Natural killer cell (primary cell): ENCODE measurements around the gene SUMF1. TPM values are rescaled to one million over a fixed set of nuclear protein-coding genes. Genes with fewer than 3 reads are reported as not detected.
"Not testable (repeated sequence)": the region's sequence is repeated elsewhere in the genome, so short reads cannot be mapped to it uniquely, and the experiment has no call there.

Experiments used
- ATAC-seq, 3 donors: fragments of 150-1000 bp in 2 of 3; fragments of 200-7000 bp in 1 of 3; cut with Tn5 transposase; 1 replicate in 1 of 3; 2 replicates in 2 of 3; pipeline ENCODE4 v1.10.0; 2021; ENCODE audit warnings: mild to moderate bottlenecking in 2 of 3, moderate library complexity in 2 of 3
- DNase-seq, 2 donors: peaks; one replicate each; pipeline versions ENCODE4 v3.0.0 to v3.0.0-alpha.2; 2013 to 2021; ENCODE audit warnings: mixed read lengths in 1 of 2
- H3K27ac ChIP-seq: one replicate; pipeline ENCODE4 v1.5.1; 2013; ENCODE audit warnings: mild to moderate bottlenecking, low read length
- H3K27me3 ChIP-seq: one replicate; pipeline ENCODE4 v1.6.1; 2013; ENCODE audit warnings: low read length; ENCODE audit not compliant: control insufficient read depth, insufficient read depth
- H3K36me3 ChIP-seq: one replicate; pipeline ENCODE4 v1.6.1; 2013; ENCODE audit warnings: low read length; ENCODE audit not compliant: control insufficient read depth, insufficient read depth
- H3K4me1 ChIP-seq: one replicate; pipeline ENCODE4 v1.6.1; 2013; ENCODE audit warnings: low read length; ENCODE audit not compliant: control insufficient read depth, insufficient read depth
- H3K4me3 ChIP-seq: one replicate; pipeline ENCODE4 v1.5.1; 2013; ENCODE audit warnings: low read length
- H3K9me3 ChIP-seq: one replicate; pipeline ENCODE4 v1.6.1; 2013; ENCODE audit warnings: low read length; ENCODE audit not compliant: control insufficient read depth, insufficient read depth
- H3K27ac Mint-ChIP-seq, 2 donors: one replicate each; pipeline ENCODE4 v1.8.0; 2022; ENCODE audit warnings: mild to moderate bottlenecking in 2 of 2, mixed read lengths in 2 of 2, moderate library complexity in 1 of 2
- H3K27me3 Mint-ChIP-seq, 2 donors: one replicate each; pipeline ENCODE4 v1.8.0; 2022; ENCODE audit warnings: low read depth in 2 of 2, mixed read lengths in 2 of 2
- H3K36me3 Mint-ChIP-seq: one replicate; pipeline ENCODE4 v1.8.0; 2022; ENCODE audit warnings: mixed read lengths
- H3K4me1 Mint-ChIP-seq, 2 donors: one replicate each; pipeline ENCODE4 v1.8.0; 2022; ENCODE audit warnings: mixed read lengths in 2 of 2
- H3K4me3 Mint-ChIP-seq: one replicate; pipeline ENCODE4 v1.8.0; 2022; ENCODE audit warnings: mild to moderate bottlenecking, moderate library complexity, mixed read lengths
- H3K9me3 Mint-ChIP-seq, 2 donors: one replicate each; pipeline ENCODE4 v1.8.0; 2022; ENCODE audit warnings: mixed read lengths in 2 of 2
- WGBS: methylation state at CpG from one replicate; pipeline ENCODE4 v1.1.7; 2013; ENCODE audit warnings: missing lambda C conversion rate; ENCODE audit not compliant: insufficient coverage; 5-methylcytosine and 5-hydroxymethylcytosine counted together
- intact Hi-C: fragments of 100-400 bp; cut with micrococcal nuclease; formaldehyde crosslinking; loops from one replicate; pipeline ENCODE4 v1.14.2; 2022
- total RNA-seq, 4 donors: library from RNA; stranded (reverse); fragments of 120-200 nt in 1 of 4; gene quantifications; one replicate each; pipeline versions ENCODE4 v1.2.3 to v1.2.4, GENCODE V29; 2013 to 2022
- TF ChIP-seq, protein P1 (sequence below): fragments of 200-600 bp; IDR thresholded peaks from one replicate; pipeline ENCODE4 v1.8.0; 2022; ENCODE audit warnings: antibody characterized with exemption

SUMF1 gene
- total RNA-seq, 3 donors from 2014 or later (not counting 1 experiment from before 2014, with no cell fraction given) = 16.3 to 19.8 (median 19.3) TPM

DNA sequence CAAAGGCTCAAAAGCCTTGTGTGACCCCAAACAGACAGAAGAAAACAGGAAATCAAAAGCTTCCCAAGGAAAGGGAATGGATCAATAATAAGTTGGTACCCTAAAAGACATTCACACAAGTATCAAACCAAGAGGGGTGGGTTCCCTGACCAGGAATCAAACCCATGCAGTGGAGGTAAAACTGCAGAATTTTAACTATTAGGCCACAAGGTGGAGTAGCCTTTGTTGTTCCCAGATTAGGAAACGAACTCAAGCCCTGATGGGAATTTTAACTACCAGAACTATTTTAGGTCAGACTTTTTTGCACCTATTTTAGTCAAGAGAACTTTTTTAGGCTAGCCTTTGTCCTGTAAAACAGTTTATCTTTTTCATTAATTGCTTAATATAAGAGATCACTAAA is 132.5 kb downstream of the SUMF1 start:
- H3K27me3 ChIP-seq = no peaks in the 10 kb centered on the region
- no peaks in the 10 kb centered on the region for H3K36me3 ChIP-seq
- no peak overlapping the region for H3K27ac Mint-ChIP-seq
- peaks cover 0 to 7% of the 10 kb centered on the region in 2 donors for H3K9me3 Mint-ChIP-seq
- TF ChIP-seq, protein P1, sequence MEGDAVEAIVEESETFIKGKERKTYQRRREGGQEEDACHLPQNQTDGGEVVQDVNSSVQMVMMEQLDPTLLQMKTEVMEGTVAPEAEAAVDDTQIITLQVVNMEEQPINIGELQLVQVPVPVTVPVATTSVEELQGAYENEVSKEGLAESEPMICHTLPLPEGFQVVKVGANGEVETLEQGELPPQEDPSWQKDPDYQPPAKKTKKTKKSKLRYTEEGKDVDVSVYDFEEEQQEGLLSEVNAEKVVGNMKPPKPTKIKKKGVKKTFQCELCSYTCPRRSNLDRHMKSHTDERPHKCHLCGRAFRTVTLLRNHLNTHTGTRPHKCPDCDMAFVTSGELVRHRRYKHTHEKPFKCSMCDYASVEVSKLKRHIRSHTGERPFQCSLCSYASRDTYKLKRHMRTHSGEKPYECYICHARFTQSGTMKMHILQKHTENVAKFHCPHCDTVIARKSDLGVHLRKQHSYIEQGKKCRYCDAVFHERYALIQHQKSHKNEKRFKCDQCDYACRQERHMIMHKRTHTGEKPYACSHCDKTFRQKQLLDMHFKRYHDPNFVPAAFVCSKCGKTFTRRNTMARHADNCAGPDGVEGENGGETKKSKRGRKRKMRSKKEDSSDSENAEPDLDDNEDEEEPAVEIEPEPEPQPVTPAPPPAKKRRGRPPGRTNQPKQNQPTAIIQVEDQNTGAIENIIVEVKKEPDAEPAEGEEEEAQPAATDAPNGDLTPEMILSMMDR = no peak
- intact Hi-C loops = no loop called here
- no peaks in the 10 kb centered on the region for H3K4me1 ChIP-seq
- ATAC-seq (no peak), DNase-seq (no peak)
- peaks cover 6% of the 10 kb centered on the region for H3K36me3 Mint-ChIP-seq
- H3K4me3 ChIP-seq = no peak overlapping the region
- WGBS = 64% methylated on average over 1 of the region's 1 CpG
- peaks cover 5% of the 10 kb centered on the region for H3K9me3 ChIP-seq
- H3K27me3 Mint-ChIP-seq = peaks cover 0 to 2% of the 10 kb centered on the region in 2 donors
- H3K27ac ChIP-seq = no peak overlapping the region
- peaks cover 0 to 7% of the 10 kb centered on the region in 2 donors for H3K4me1 Mint-ChIP-seq
- no peak overlapping the region for H3K4me3 Mint-ChIP-seq

DNA sequence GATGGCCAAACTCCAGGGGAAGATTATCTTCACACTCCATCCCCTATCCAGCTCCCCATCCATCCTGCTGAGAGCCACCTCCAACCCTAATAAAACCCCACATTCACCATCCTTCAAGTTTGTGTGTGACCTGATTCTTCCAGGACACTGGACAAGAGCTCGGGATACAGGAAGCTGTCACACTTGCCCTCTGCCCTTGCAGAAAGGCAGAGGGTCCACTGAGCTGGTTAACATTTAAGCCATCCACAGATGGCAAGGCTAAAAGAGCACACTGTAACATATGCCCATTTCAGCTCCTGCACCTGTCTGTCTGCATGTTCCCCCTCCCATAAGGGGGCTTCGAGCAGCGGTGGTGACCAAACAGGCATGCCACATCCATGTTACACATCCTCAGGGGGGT is 134.1 kb downstream of the SUMF1 start:
- no peak overlapping the region for H3K4me3 ChIP-seq
- H3K36me3 Mint-ChIP-seq = peaks cover 10% of the 10 kb centered on the region
- no peak overlapping the region for H3K27ac Mint-ChIP-seq
- intact Hi-C loops = no loop called here
- TF ChIP-seq, protein P1 = no peak
- no peak overlapping the region for H3K4me3 Mint-ChIP-seq
- H3K9me3 ChIP-seq = peaks cover 19% of the 10 kb centered on the region
- no peak for ATAC-seq
- 98% methylated on average over 3 of the region's 3 CpGs for WGBS
- H3K9me3 Mint-ChIP-seq = peaks cover 0 to 8% of the 10 kb centered on the region in 2 donors
- H3K27me3 Mint-ChIP-seq = peaks cover 0 to 2% of the 10 kb centered on the region in 2 donors
- no peaks in the 10 kb centered on the region for H3K4me1 ChIP-seq
- DNase-seq = no peak
- H3K27ac ChIP-seq = no peak overlapping the region
- peaks cover 0 to 7% of the 10 kb centered on the region in 2 donors for H3K4me1 Mint-ChIP-seq
- no peaks in the 10 kb centered on the region for H3K27me3 ChIP-seq
- no peaks in the 10 kb centered on the region for H3K36me3 ChIP-seq

DNA sequence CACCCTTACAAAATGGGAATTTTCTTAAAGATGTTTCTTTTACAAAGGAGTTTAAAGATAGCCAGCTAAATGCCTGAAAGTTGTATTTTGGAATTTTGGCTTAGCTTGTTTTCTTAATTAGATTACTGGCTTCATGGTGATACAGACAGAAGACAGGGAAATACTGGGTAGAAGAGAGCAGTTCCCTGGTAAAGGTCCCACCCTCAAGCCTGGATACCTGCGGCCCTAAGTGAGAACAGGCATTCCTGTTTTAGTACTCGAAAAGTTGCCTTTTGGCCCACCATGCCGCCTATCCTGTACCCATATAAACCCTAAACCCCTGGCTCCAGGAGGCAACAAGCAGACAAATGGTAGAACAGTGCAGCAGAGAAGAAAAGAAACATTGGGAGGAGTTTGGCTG is 134.5 kb downstream of the SUMF1 start:
- Mint-ChIP-seq H3K9me3 (peaks cover 0 to 8% of the 10 kb centered on the region in 2 donors), H3K4me3 (no peak overlapping the region), H3K27ac (no peak overlapping the region), H3K27me3 (no peaks in the 10 kb centered on the region), H3K36me3 (peaks cover 10% of the 10 kb centered on the region), H3K4me1 (peaks cover 0 to 7% of the 10 kb centered on the region in 2 donors)
- ATAC-seq (no peak), DNase-seq (no peak)
- no peaks in the 10 kb centered on the region for H3K36me3 ChIP-seq
- H3K27ac ChIP-seq = no peak overlapping the region
- TF ChIP-seq, protein P1 = no peak
- H3K4me1 ChIP-seq = no peaks in the 10 kb centered on the region
- 95% methylated on average over 3 of the region's 3 CpGs for WGBS
- H3K9me3 ChIP-seq = peaks cover 19% of the 10 kb centered on the region
- intact Hi-C loops = no loop called here
- no peak overlapping the region for H3K4me3 ChIP-seq
- H3K27me3 ChIP-seq = no peaks in the 10 kb centered on the region

DNA sequence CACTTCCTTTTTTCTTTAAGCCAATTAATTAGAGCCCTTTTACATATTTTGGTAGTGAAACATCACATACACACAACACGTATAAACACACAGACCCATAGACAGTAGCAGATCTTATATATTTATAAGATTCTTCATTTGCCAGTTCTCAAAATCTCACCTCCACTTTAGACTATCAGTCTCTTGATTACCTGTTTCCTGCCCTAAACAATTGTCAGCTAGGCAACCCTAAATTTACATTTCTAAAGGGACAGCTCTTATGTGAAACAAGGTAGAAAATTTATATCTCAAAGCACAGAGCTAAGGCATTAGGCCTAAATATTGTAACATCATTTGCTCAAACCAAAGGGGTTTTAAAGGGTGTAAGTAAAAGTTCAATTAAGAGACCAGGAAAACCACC is 135.0 kb downstream of the SUMF1 start:
- H3K36me3 ChIP-seq = no peaks in the 10 kb centered on the region
- no peaks in the 10 kb centered on the region for H3K27me3 ChIP-seq
- Mint-ChIP-seq H3K27ac (no peak overlapping the region), H3K4me3 (no peak overlapping the region), H3K4me1 (peaks cover 0 to 7% of the 10 kb centered on the region in 2 donors), H3K27me3 (no peaks in the 10 kb centered on the region), H3K36me3 (peaks cover 10% of the 10 kb centered on the region), H3K9me3 (peaks cover 0 to 8% of the 10 kb centered on the region in 2 donors)
- H3K4me1 ChIP-seq = no peaks in the 10 kb centered on the region
- WGBS = 100% methylated on average over 1 of the region's 1 CpG
- DNase-seq = no peak
- peaks cover 19% of the 10 kb centered on the region for H3K9me3 ChIP-seq
- ATAC-seq = no peak
- no peak overlapping the region for H3K27ac ChIP-seq
- intact Hi-C loops = no loop called here
- TF ChIP-seq, protein P1 = no peak
- no peak overlapping the region for H3K4me3 ChIP-seq

DNA sequence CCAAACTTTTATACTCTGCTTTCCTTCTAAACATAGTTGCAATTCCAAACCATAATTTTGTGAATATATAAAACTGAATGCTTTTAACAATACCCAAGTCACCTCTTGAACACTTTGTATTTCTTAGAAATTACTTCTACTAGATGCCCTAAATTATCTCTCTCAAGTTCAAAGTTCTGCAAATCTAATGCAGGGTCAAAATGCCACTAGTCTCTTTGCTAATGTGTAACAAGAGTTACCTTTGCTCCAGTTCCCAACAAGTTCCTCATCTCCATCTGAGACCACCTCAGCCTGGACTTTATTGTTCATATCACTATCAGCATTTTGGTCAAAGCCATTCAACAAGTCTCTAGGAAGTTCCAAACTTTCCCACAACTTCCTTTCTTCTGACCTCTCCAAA is 137.3 kb downstream of the SUMF1 start:
- H3K4me3 Mint-ChIP-seq = not testable (repeated sequence)

More for the DNA sequence above, 137.3 kb downstream of the SUMF1 start:
- H3K9me3 ChIP-seq = peaks cover 19% of the 10 kb centered on the region
- H3K4me1 Mint-ChIP-seq, H3K9me3 Mint-ChIP-seq, intact Hi-C loops, H3K4me1 ChIP-seq, H3K27me3 Mint-ChIP-seq, H3K4me3 ChIP-seq, H3K27me3 ChIP-seq, DNase-seq, H3K36me3 Mint-ChIP-seq, H3K36me3 ChIP-seq, H3K27ac ChIP-seq, H3K27ac Mint-ChIP-seq, ATAC-seq: not testable (repeated sequence)
